SK-N-SH (cell line): ENCODE measurements around the gene DNAH6. TPM values are rescaled to one million over a fixed set of nuclear protein-coding genes. Genes with fewer than 3 reads are reported as not detected.

ENCODE experiments used
- CTCF ChIA-PET: fragments of 300-600, 350-600 bp; formaldehyde crosslinking; extraction: SDS; loops from one replicate; lab custom pipeline; 2021; lab: Yijun Ruan, JAX
- POLR2A ChIA-PET: fragments of 350-600 bp; sonication (Branson Sonifier 250); formaldehyde crosslinking; extraction: SDS; loops from one replicate; lab custom pipeline; 2020; ENCODE audit warnings: antibody characterized with exemption, inconsistent platforms; lab: Yijun Ruan, JAX
- DNase-seq: peaks from one replicate; pipeline ENCODE4 v3.0.0; 2012
- H2AFZ ChIP-seq: fragments of 200-600 bp; sonication (generic); 2 replicates; pipeline ENCODE4 v1.8.1; 2016; ENCODE audit warnings: antibody characterized with exemption, mild to moderate bottlenecking, low read depth
- H3F3A ChIP-seq: fragments of 200-600 bp; sonication (generic); replicated peaks from 2 replicates; pipeline ENCODE3; 2016; ENCODE audit warnings: antibody characterized with exemption, mild to moderate bottlenecking; ENCODE audit not compliant: insufficient read depth
- H3K27ac ChIP-seq, 2 experiments: fragments of 200-500 bp in 1 of 2; fragments of 200-600 bp in 1 of 2; sonication (Bioruptor generic) in 1 of 2; sonication (generic), shearing (Covaris generic) in 1 of 2; 2 replicates each; pipeline versions ENCODE4 v1.5.1 to v1.6.1; 2014 to 2016; ENCODE audit warnings: low read depth in 2 of 2, inconsistent platforms in 1 of 2, low read length in 1 of 2, mild to moderate bottlenecking in 1 of 2, mixed read lengths in 1 of 2
- H3K27me3 ChIP-seq: fragments of 200-600 bp; sonication (generic), shearing (Covaris generic); 2 replicates; pipeline ENCODE4 v1.6.1; 2016; ENCODE audit warnings: mixed run types; ENCODE audit not compliant: insufficient read depth
- H3K36me3 ChIP-seq, 2 experiments: fragments of 200-500 bp in 1 of 2; fragments of 200-600 bp in 1 of 2; sonication (Bioruptor generic) in 1 of 2; sonication (generic) in 1 of 2; replicated peaks in 1 of 2; 2 replicates each; pipeline versions ENCODE3 to v1.5.1; 2014 to 2016; ENCODE audit warnings: low read length in 1 of 2, mild to moderate bottlenecking in 1 of 2; ENCODE audit not compliant: insufficient read depth in 2 of 2, control insufficient read depth in 1 of 2
- H3K4me1 ChIP-seq, 2 experiments: fragments of 200-500 bp in 1 of 2; fragments of 200-600 bp in 1 of 2; sonication (Bioruptor generic) in 1 of 2; sonication (generic), shearing (Covaris generic) in 1 of 2; 2 replicates each; pipeline versions ENCODE4 v1.5.1 to v1.6.1; 2014 to 2016; ENCODE audit warnings: low read depth in 1 of 2, low read length in 1 of 2, mixed run types in 1 of 2; ENCODE audit not compliant: insufficient read depth in 2 of 2, control insufficient read depth in 1 of 2
- H3K4me2 ChIP-seq: fragments of 200-600 bp; sonication (generic), shearing (Covaris generic); 2 replicates; pipeline ENCODE4 v1.6.1; 2017; ENCODE audit warnings: mixed run types
- H3K4me3 ChIP-seq, 2 experiments: fragments of 200-500 bp in 1 of 2; fragments of 200-600 bp in 1 of 2; sonication (Bioruptor generic) in 1 of 2; sonication (generic), shearing (Covaris generic) in 1 of 2; 2 replicates each; pipeline versions ENCODE4 v1.5.1 to v1.8.1; 2014 to 2016; ENCODE audit warnings: low read depth in 2 of 2, inconsistent platforms in 1 of 2, low read length in 1 of 2, mild to moderate bottlenecking in 1 of 2, mixed read lengths in 1 of 2, moderate library complexity in 1 of 2
- H3K79me2 ChIP-seq: fragments of 200-600 bp; sonication (generic); 2 replicates; pipeline ENCODE4 v1.8.1; 2017; ENCODE audit warnings: mild to moderate bottlenecking; ENCODE audit not compliant: insufficient read depth
- H3K9ac ChIP-seq: fragments of 200-600 bp; sonication (generic); 2 replicates; pipeline ENCODE4 v1.6.1; 2017; ENCODE audit warnings: mixed run types
- H3K9me2 ChIP-seq: fragments of 200-600 bp; sonication (generic); 2 replicates; pipeline ENCODE4 v1.6.1; 2017; ENCODE audit warnings: mixed run types
- H3K9me3 ChIP-seq: fragments of 200-600 bp; sonication (generic); 2 replicates; pipeline ENCODE4 v1.6.1; 2017; ENCODE audit warnings: mixed run types, mild to moderate bottlenecking, moderate library complexity
- H4K20me1 ChIP-seq: fragments of 200-600 bp; sonication (generic); 2 replicates; pipeline ENCODE4 v1.6.1; 2017; ENCODE audit warnings: mild to moderate bottlenecking, mixed run types; ENCODE audit not compliant: insufficient read depth
- CTCF ChIP-seq: fragments of 200-600 bp; sonication (generic); IDR thresholded peaks from 2 replicates; pipeline ENCODE4 v1.6.1; 2017; ENCODE audit warnings: antibody characterized with exemption, mild to moderate bottlenecking, moderate library complexity
- ELF1 ChIP-seq: IDR thresholded peaks from 2 replicates; pipeline ENCODE4 v1.4.0; 2012
- EP300 ChIP-seq, 2 experiments: IDR thresholded peaks; 2 replicates each; pipeline versions ENCODE4 v1.4.0 to v1.6.1; 2012; ENCODE audit warnings: borderline replicate concordance in 1 of 2, low read depth in 1 of 2, low read length in 1 of 2
- EZH2phosphoT487 ChIP-seq: fragments of 200-600 bp; sonication (generic); IDR thresholded peaks from 2 replicates; pipeline ENCODE4 v1.6.1; 2017; ENCODE audit warnings: low read depth, mixed run types, mild to moderate bottlenecking, antibody characterized with exemption, moderate library complexity, borderline replicate concordance
- FOXJ3 ChIP-seq: sonication (generic); formaldehyde crosslinking; IDR thresholded peaks from 2 replicates; pipeline ENCODE4 v1.5.1; 2020; ENCODE audit warnings: mild to moderate bottlenecking, missing genetic modification reagents
- FOXM1 ChIP-seq: IDR thresholded peaks from 2 replicates; pipeline ENCODE4 v1.4.0; 2012; ENCODE audit warnings: low read depth, mild to moderate bottlenecking
- GABPA ChIP-seq: IDR thresholded peaks from 2 replicates; pipeline ENCODE4 v1.4.0; 2012; ENCODE audit warnings: low read depth, mild to moderate bottlenecking
- MEF2A ChIP-seq: IDR thresholded peaks from 2 replicates; pipeline ENCODE4 v1.4.0; 2012; ENCODE audit warnings: low read depth, borderline replicate concordance
- NFIC ChIP-seq: IDR thresholded peaks from 2 replicates; pipeline ENCODE4 v1.4.0; 2012; ENCODE audit warnings: borderline replicate concordance
- RAD21 ChIP-seq: IDR thresholded peaks from 2 replicates; pipeline ENCODE4 v1.6.1; 2012; ENCODE audit warnings: mild to moderate bottlenecking, low read length
- RCOR1 ChIP-seq: fragments of 150-350 bp; IDR thresholded peaks from 2 replicates; pipeline ENCODE4 v1.6.1; 2017; ENCODE audit warnings: antibody characterized with exemption, low read length
- REST ChIP-seq: IDR thresholded peaks from 2 replicates; pipeline ENCODE4 v1.6.1; 2012; ENCODE audit warnings: mild to moderate bottlenecking, low read depth, low read length, moderate library complexity
- RFX5 ChIP-seq: IDR thresholded peaks from 2 replicates; pipeline ENCODE4 v1.6.1; 2012; ENCODE audit warnings: mild to moderate bottlenecking, improper control_type of control experiment, low read length
- RXRA ChIP-seq: IDR thresholded peaks from 2 replicates; pipeline ENCODE4 v1.4.0; 2012; ENCODE audit warnings: low read depth, mild to moderate bottlenecking, borderline replicate concordance
- TAF1 ChIP-seq: IDR thresholded peaks from 2 replicates; pipeline ENCODE4 v1.6.1; 2012; ENCODE audit warnings: low read depth, mild to moderate bottlenecking, low read length, moderate library complexity, borderline replicate concordance
- TCF12 ChIP-seq: IDR thresholded peaks from 2 replicates; pipeline ENCODE4 v1.4.0; 2012
- USF1 ChIP-seq: IDR thresholded peaks from 2 replicates; pipeline ENCODE4 v1.4.0; 2012; ENCODE audit warnings: low read depth, borderline replicate concordance
- WGBS: methylation state at CpG from one replicate; pipeline ENCODE4 v1.1.6; 2017; ENCODE audit warnings: low lambda C conversion rate; 5-methylcytosine and 5-hydroxymethylcytosine counted together
- polyA plus RNA-seq, 3 experiments: library from polyadenylated mRNA; depleted of rRNA; stranded (reverse); fragments of >200 nt; gene quantifications; 2 replicates each; pipeline ENCODE4 v1.2.3, GENCODE V29; 2012
- TF ChIP-seq, protein P1 (sequence below): fragments of 150-350 bp; IDR thresholded peaks from 2 replicates; pipeline ENCODE4 v1.6.1; 2016; ENCODE audit warnings: mild to moderate bottlenecking, low read depth, low read length
- TF ChIP-seq, protein P2 (sequence below): IDR thresholded peaks from 2 replicates; pipeline ENCODE4 v1.4.0; 2012; ENCODE audit warnings: low read depth, borderline replicate concordance

DNAH6 gene
- polyA plus RNA-seq, 1 of the 3 experiments (the other 2 are of a cell fraction), result 0.03 TPM

DNA sequence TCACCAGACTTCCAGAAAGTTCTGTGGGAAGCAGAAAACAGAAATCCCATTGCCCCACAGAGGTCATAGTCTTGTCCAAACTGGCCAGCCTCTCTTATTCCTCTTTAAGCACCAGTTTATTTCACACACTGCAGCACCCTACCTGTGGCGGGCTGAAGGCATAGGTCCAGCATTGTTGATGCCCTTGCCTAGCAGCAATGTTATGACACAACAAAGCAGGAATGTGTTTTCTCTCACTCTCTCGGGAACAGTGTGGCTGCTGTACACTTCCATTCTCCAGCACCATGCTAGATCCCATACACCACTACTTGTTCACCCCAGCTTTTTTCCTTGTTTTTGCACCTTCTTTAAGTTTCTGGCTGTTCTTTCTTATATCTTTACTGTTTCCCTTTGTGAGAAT, 181.6 kb downstream of the DNAH6 start:
- Histone ChIP-seq H4K20me1 (no peaks in the 10 kb centered on the region), H3K4me2 (no peak overlapping the region), H3K9me3 (no peaks in the 10 kb centered on the region), H3K27ac (no peak overlapping the region)
- TF ChIP-seq MEF2A (no peak), RFX5 (no peak), TCF12 (no peak), FOXM1 (no peak), REST (no peak), RCOR1 (no peak), EZH2phosphoT487 (no peak), RAD21 (no peak), RXRA (no peak)
- TF ChIP-seq, protein P1, sequence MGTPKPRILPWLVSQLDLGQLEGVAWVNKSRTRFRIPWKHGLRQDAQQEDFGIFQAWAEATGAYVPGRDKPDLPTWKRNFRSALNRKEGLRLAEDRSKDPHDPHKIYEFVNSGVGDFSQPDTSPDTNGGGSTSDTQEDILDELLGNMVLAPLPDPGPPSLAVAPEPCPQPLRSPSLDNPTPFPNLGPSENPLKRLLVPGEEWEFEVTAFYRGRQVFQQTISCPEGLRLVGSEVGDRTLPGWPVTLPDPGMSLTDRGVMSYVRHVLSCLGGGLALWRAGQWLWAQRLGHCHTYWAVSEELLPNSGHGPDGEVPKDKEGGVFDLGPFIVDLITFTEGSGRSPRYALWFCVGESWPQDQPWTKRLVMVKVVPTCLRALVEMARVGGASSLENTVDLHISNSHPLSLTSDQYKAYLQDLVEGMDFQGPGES, result no peak
- TF ChIP-seq, protein P2, sequence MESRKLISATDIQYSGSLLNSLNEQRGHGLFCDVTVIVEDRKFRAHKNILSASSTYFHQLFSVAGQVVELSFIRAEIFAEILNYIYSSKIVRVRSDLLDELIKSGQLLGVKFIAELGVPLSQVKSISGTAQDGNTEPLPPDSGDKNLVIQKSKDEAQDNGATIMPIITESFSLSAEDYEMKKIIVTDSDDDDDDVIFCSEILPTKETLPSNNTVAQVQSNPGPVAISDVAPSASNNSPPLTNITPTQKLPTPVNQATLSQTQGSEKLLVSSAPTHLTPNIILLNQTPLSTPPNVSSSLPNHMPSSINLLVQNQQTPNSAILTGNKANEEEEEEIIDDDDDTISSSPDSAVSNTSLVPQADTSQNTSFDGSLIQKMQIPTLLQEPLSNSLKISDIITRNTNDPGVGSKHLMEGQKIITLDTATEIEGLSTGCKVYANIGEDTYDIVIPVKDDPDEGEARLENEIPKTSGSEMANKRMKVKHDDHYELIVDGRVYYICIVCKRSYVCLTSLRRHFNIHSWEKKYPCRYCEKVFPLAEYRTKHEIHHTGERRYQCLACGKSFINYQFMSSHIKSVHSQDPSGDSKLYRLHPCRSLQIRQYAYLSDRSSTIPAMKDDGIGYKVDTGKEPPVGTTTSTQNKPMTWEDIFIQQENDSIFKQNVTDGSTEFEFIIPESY, result no peak
- TF ChIP-seq, all 33 proteins: peak for 0
- no peak overlapping the region for H3K9ac ChIP-seq
- no peaks in the 10 kb centered on the region for H3F3A ChIP-seq
- no peak overlapping the region for H2AFZ ChIP-seq
- H3K27me3 ChIP-seq, result peaks cover 14% of the 10 kb centered on the region; the same call in 1 of the 2 replicates
- CTCF ChIA-PET, result no interaction called here
- no peaks in the 10 kb centered on the region for H3K9me2 ChIP-seq
- no peak overlapping the region for H3K4me3 ChIP-seq
- no peaks in the 10 kb centered on the region for H3K4me1 ChIP-seq
- no peaks in the 10 kb centered on the region for H3K36me3 ChIP-seq
- no peaks in the 10 kb centered on the region for H3K79me2 ChIP-seq
- WGBS, result 3% methylated on average over 2 of the region's 2 CpGs
- DNase-seq, result no peak
- POLR2A ChIA-PET, result no interaction called here

DNA sequence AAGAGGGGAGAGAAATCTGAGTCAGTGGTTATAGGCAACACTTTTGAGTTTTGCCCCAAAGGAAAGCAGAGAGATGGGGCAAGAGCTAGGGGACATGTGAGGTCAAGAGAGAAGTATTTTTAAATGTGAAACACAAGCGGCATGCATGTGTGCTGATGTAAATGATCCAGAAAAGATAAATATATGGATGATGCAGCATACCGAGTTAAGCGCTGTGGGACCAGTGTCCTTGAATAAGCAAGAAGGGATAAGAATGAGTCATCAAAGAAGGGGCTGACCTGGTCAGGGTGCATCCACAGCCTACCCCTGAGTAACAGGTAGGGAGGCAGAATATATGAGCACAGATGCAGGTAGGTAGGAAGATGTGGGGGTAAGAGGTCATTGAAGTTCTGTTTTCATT, 183.7 kb downstream of the DNAH6 start:
- Histone ChIP-seq H3F3A (no peaks in the 10 kb centered on the region), H3K79me2 (no peaks in the 10 kb centered on the region), H3K9me2 (no peaks in the 10 kb centered on the region), H3K27me3 (no peaks in the 10 kb centered on the region), H3K9ac (no peak overlapping the region), H2AFZ (no peak overlapping the region), H3K4me3 (no peak overlapping the region), H3K4me1 (no peaks in the 10 kb centered on the region), H3K36me3 (no peaks in the 10 kb centered on the region), H3K4me2 (no peak overlapping the region), H3K9me3 (no peaks in the 10 kb centered on the region), H3K27ac (no peak overlapping the region), H4K20me1 (no peaks in the 10 kb centered on the region)
- ChIA-PET POLR2A (no interaction called here), CTCF (no interaction called here)
- 76% methylated on average over 3 of the region's 3 CpGs for WGBS
- DNase-seq, result no peak
- no peak for TF ChIP-seq ELF1
- TF ChIP-seq GABPA, result no peak
- no peak for TF ChIP-seq RXRA
- TF ChIP-seq RAD21, result no peak
- no peak for TF ChIP-seq MEF2A
- no peak for TF ChIP-seq EP300 (IDR thresholded peaks at IDR 0.05; ENCODE audit: borderline replicate concordance in 1 of 2, low read depth in 1 of 2, low read length in 1 of 2)
- TF ChIP-seq FOXJ3 (CRISPR knock-in tag), result no peak
- no peak for TF ChIP-seq CTCF
- TF ChIP-seq RFX5, result no peak
- TF ChIP-seq TAF1, result no peak
- TF ChIP-seq TCF12, result no peak
- TF ChIP-seq NFIC, result no peak
- TF ChIP-seq USF1, result no peak
